GM18867 (cell line): ENCODE results near the gene DHRS7.
"Not testable (repeated sequence)": the region's sequence is repeated elsewhere in the genome, so short reads cannot be mapped to it uniquely, and the experiment has no call there.

ENCODE experiments used
- ATAC-seq: cut with Tn5 transposase; IDR thresholded peaks from one replicate; pipeline ENCODE4 v1.9.1; 2021; ENCODE audit warnings: mild to moderate bottlenecking, moderate library complexity; ENCODE audit not compliant: unreplicated experiment

DHRS7 gene

DNA sequence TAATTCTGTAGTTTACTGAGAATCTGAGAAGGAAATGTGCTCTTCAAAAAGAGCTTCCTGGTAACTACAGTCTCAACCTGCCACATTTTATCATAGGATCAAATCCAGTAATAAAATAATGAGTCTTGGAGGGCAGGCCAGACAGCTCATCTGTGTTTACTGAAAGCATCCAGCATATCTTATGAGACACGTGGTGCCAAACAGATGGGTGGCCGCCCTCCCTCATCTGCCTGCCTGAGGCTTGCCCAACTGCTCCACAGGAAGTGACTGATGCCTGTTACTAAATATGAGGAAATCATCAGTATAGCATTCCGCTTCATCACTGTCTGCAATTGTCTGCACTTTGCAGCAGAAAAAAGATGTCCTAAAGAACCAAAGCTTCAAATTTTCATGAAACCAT is 13.5 kb downstream of the DHRS7 start:
- ATAC-seq: peak; percentile 93

- no peak for ATAC-seq
Measured at GRCh38 chr14:60134702-60135101, 30.5 kb downstream of the DHRS7 start.

DNA sequence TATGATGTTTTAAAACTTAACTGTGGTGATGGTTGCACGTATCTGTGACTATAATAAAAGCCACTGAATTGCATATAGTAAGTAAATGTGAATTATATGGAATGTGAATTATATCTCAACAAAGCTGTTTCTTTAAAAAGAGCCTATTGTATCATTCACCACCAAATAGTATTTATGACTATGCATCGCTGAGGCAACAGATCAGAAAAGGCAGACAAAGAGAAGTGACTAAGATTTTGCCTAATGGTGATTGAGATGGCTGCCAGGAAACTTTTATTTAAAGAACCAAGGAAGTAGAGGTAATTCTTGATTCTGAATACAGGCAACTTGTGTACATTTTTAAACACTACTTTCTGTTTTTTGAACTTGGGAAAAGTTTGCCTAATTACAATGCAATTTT is 31.7 kb downstream of the DHRS7 start:
- ATAC-seq: no peak

- ATAC-seq: no peak
Measured at GRCh38 chr14:60125918-60126317, 39.3 kb downstream of the DHRS7 start.

DNA sequence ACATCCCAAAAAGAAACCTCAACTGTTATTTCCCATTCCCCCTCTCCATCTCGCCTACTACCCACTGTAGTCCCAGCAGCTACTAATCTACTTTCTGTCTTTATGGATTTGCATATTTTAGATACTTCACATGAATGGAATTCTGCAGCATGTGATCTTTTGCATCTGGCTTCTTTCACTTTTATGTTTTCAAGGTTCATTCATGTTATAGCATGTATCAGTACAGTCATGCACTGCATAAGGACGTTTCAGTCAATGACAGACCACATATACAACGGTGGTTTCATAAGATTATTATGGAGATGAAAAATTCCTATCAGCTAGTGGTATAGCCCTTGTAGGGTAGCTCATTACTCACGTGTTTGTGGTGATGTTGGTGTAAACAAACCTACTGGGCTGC is 49.0 kb downstream of the DHRS7 start:
- no peak for ATAC-seq

- ATAC-seq: no peak
Measured at GRCh38 chr14:60114881-60115280, 50.3 kb downstream of the DHRS7 start.

- no peak for ATAC-seq
Measured at GRCh38 chr14:60111732-60112131, 53.5 kb downstream of the DHRS7 start.

DNA sequence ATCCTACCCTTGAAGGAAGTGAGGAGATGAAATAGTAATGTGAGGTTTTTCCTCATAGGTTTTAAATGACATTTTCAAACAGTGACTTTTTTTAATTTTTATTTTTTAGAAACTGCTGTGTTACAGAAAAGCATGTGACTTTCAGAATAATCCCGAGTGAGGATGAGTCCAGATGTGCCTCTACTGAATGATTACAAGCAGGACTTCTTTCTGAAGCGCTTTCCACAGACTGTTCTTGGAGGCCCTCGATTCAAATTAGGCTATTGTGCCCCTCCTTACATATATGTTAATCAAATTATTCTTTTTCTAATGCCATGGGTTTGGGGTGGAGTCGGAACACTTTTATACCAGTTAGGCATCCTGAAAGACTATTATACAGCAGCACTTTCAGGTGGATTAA is 57.7 kb downstream of the DHRS7 start:
- ATAC-seq: no peak

- no peak for ATAC-seq
Measured at GRCh38 chr14:60106339-60106738, 58.9 kb downstream of the DHRS7 start.

- ATAC-seq: no peak
Measured at GRCh38 chr14:60102389-60102788, 62.8 kb downstream of the DHRS7 start.

GRCh38 chr14:60101786-60102185 is 63.4 kb downstream of the DHRS7 start:
- no peak for ATAC-seq

GRCh38 chr14:60099855-60100254 is 65.3 kb downstream of the DHRS7 start:
- ATAC-seq: not testable (repeated sequence)

- ATAC-seq: no peak
Measured at GRCh38 chr14:60097974-60098373, 67.2 kb downstream of the DHRS7 start.

- ATAC-seq: no peak
Measured at GRCh38 chr14:60095781-60096450, 69.3 kb downstream of the DHRS7 start.

DNA sequence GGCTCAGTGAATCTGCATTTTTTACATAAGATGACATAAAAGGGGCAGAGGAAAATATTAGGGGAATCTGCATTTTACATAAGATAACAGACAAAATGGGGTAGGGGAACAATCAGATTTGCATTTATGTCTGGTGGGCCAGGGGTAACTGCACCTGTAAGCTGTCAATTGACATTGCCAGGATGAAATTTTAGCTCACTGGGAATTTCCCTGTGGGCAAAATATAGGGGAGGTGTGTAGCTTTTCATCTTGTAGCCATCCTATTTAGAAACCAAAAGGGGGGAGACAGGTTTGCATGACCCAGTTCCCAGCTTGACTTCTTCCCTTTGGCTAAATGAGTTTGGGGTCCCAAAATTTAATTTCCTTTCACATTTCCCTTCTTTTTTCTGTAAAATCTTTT is 70.0 kb downstream of the DHRS7 start:
- ATAC-seq: no peak

GRCh38 chr14:60094306-60094897 is 70.8 kb downstream of the DHRS7 start:
- no peak for ATAC-seq
